ENCODE measurements around the gene CCND1.

The CCND1 gene

DNA sequence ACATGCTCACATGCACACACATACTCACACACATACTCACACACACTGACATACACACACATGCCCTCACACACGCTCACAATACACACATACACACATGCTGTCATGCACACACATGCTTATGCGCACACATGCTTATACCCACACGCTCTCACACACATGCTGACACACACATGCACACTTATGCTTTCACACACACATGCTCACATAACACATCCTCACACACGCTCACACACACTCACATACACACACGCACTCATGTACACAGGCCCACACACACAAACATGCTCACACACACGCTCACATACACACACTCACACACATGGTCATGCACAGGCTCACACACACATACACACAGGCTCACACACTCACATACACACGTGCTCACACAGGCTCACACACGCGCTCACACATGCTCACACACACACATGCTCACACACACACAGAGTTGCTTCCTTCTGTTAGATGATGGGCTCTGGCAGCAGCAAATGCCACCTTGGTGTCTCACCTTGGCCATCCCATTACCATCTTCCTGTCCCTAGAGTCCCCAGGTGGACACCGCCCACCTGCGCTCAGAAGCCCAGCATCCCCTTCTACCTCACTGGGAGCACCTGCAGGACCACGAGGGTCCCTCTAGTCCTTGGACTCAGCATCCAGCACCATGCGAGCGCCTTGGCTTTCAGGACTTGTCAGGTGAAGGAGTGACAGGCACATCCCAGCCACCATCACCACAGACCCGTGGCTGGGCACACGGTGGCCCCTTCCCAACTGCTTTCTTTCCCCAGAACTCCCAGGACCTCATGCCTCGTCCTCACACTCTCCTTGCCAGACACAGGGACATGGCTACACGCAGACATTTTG is 44.9 kb upstream of the CCND1 start:
- H3K27ac ChIP-seq, result no peak overlapping the region
- H3K9me3 ChIP-seq (ENCODE audit: control insufficient read depth, low read length), result no peaks in the 10 kb centered on the region
- no peak for TF ChIP-seq CTCF (IDR thresholded peaks at IDR 0.05)
- H3K9ac ChIP-seq, result no peak overlapping the region
- no peak overlapping the region for H3K4me3 ChIP-seq (ENCODE audit: low read depth, low read length)
- H3K79me2 ChIP-seq, result no peaks in the 10 kb centered on the region
- H3K36me3 ChIP-seq (ENCODE audit: control insufficient read depth, insufficient read depth, low read length), result no peaks in the 10 kb centered on the region
- no peak overlapping the region for H3K4me2 ChIP-seq (ENCODE audit: low read length)
- H2AFZ ChIP-seq, result no peak overlapping the region
- no peaks in the 10 kb centered on the region for H3K27me3 ChIP-seq (ENCODE audit: control insufficient read depth, insufficient read depth, low read length)
- H3K4me1 ChIP-seq, result no peaks in the 10 kb centered on the region

GRCh38 chr11:69598147-69598546 is 42.8 kb upstream of the CCND1 start:
- Histone ChIP-seq H3K79me2 (no peaks in the 10 kb centered on the region), H3K36me3 (ENCODE audit: control insufficient read depth, insufficient read depth, low read length) (no peaks in the 10 kb centered on the region), H3K9ac (no peak overlapping the region), H3K4me3 (ENCODE audit: low read depth, low read length) (no peak overlapping the region), H3K9me3 (ENCODE audit: control insufficient read depth, low read length) (no peaks in the 10 kb centered on the region), H3K27me3 (ENCODE audit: control insufficient read depth, insufficient read depth, low read length) (no peaks in the 10 kb centered on the region), H3K4me1 (no peaks in the 10 kb centered on the region), H3K4me2 (ENCODE audit: low read length) (no peak overlapping the region), H3K27ac (no peak overlapping the region), H2AFZ (no peak overlapping the region)
- no peak for TF ChIP-seq CTCF (IDR thresholded peaks at IDR 0.05)

GRCh38 chr11:69599502-69599901 is 41.5 kb upstream of the CCND1 start:
- Histone ChIP-seq H3K4me3 (ENCODE audit: low read depth, low read length) (no peak overlapping the region), H3K79me2 (no peaks in the 10 kb centered on the region), H3K4me1 (no peaks in the 10 kb centered on the region), H3K36me3 (ENCODE audit: control insufficient read depth, insufficient read depth, low read length) (no peaks in the 10 kb centered on the region), H2AFZ (no peak overlapping the region), H3K9me3 (ENCODE audit: control insufficient read depth, low read length) (no peaks in the 10 kb centered on the region), H3K4me2 (ENCODE audit: low read length) (no peak overlapping the region), H3K27ac (no peak overlapping the region), H3K27me3 (ENCODE audit: control insufficient read depth, insufficient read depth, low read length) (no peaks in the 10 kb centered on the region), H3K9ac (no peak overlapping the region)
- no peak for TF ChIP-seq CTCF (IDR thresholded peaks at IDR 0.05)

- no peak overlapping the region for H2AFZ ChIP-seq
- H3K36me3 ChIP-seq (ENCODE audit: control insufficient read depth, insufficient read depth, low read length), result no peaks in the 10 kb centered on the region
- H3K4me3 ChIP-seq (ENCODE audit: low read depth, low read length), result no peak overlapping the region
- H3K27me3 ChIP-seq (ENCODE audit: control insufficient read depth, insufficient read depth, low read length), result no peaks in the 10 kb centered on the region
- no peak overlapping the region for H3K4me2 ChIP-seq (ENCODE audit: low read length)
- H3K9me3 ChIP-seq (ENCODE audit: control insufficient read depth, low read length), result no peaks in the 10 kb centered on the region
- no peaks in the 10 kb centered on the region for H3K4me1 ChIP-seq
- no peak overlapping the region for H3K9ac ChIP-seq
- no peak for TF ChIP-seq CTCF (IDR thresholded peaks at IDR 0.05)
- no peak overlapping the region for H3K27ac ChIP-seq
- H3K79me2 ChIP-seq, result no peaks in the 10 kb centered on the region
These were observed 41.0 kb upstream of the CCND1 start for GRCh38 chr11:69600001-69600400.
